ENCODE measurements around the gene DOCK6. TPM values are rescaled to one million over a fixed set of nuclear protein-coding genes. Genes with fewer than 3 reads are reported as not detected.
"Not testable (repeated sequence)": the region's sequence is repeated elsewhere in the genome, so short reads cannot be mapped to it uniquely, and the experiment has no call there.

The DOCK6 gene
- total RNA-seq, 1 donor from 2014 or later, result 35.0 TPM

GRCh38 chr19:11171144-11171543 is 91.2 kb downstream of the DOCK6 start:
- DNase-seq, result no peak

GRCh38 chr19:11169896-11170678 is 92.2 kb downstream of the DOCK6 start:
- DNase-seq, result no peak

- DNase-seq, result no peak
Observed at GRCh38 chr19:11168568-11168967, 93.8 kb downstream of the DOCK6 start.

- no peak for DNase-seq
Observed at GRCh38 chr19:11166281-11167142, 95.8 kb downstream of the DOCK6 start.

- DNase-seq, result no peak
Observed at GRCh38 chr19:11165486-11166030, 96.8 kb downstream of the DOCK6 start.

GRCh38 chr19:11164879-11165406 is 97.4 kb downstream of the DOCK6 start:
- DNase-seq, result peak; percentile 91

GRCh38 chr19:11164296-11164695 is 98.0 kb downstream of the DOCK6 start:
- no peak for DNase-seq

GRCh38 chr19:11160440-11160768 is 101.9 kb downstream of the DOCK6 start:
- DNase-seq, result not testable (repeated sequence)

- DNase-seq, result peak; percentile 21
Observed at GRCh38 chr19:11159598-11160439, 102.5 kb downstream of the DOCK6 start.

- DNase-seq, result peak; percentile 99
Observed at GRCh38 chr19:11155373-11156120, 106.8 kb downstream of the DOCK6 start, which contains the start of gene SPC24. TSS of gene SPC24 (minus strand) at chr19:11155782. CDS start at chr19:11155776, 6 bp downstream.

- no peak for DNase-seq
Observed at GRCh38 chr19:11154683-11155047, 107.7 kb downstream of the DOCK6 start.

- no peak for DNase-seq
Observed at GRCh38 chr19:11152318-11153062, 109.8 kb downstream of the DOCK6 start.

- DNase-seq, result peak; percentile 26
Observed at GRCh38 chr19:11151181-11151580, 111.1 kb downstream of the DOCK6 start.

Other genes starting within 250 kb of the DOCK6 start
- gene LDLR, start 173.1 kb downstream of the DOCK6 start, total RNA-seq, result 124 TPM
- gene SPC24, start 106.7 kb downstream of the DOCK6 start, total RNA-seq, result 11.5 TPM
- gene KANK2, start 65.0 kb downstream of the DOCK6 start, total RNA-seq, result 62.5 TPM
- gene ANGPTL8, start 22.9 kb downstream of the DOCK6 start, total RNA-seq, result 55.3 TPM
- not detected for gene TSPAN16, start 33.6 kb upstream of the DOCK6 start, total RNA-seq
- gene RAB3D, start 77.1 kb upstream of the DOCK6 start, total RNA-seq, result 29.7 TPM
- 35.3 TPM for gene TMEM205, start 83.7 kb upstream of the DOCK6 start, total RNA-seq
- 12.4 TPM for gene CCDC159, start 84.0 kb upstream of the DOCK6 start, total RNA-seq
- gene PLPPR2, start 92.9 kb upstream of the DOCK6 start, total RNA-seq, result 5.7 TPM
- 0.30 TPM for gene SWSAP1, start 112.1 kb upstream of the DOCK6 start, total RNA-seq
- gene EPOR, start 121.8 kb upstream of the DOCK6 start, total RNA-seq, result 3.6 TPM
- 1.8 TPM for gene RGL3, start 156.8 kb upstream of the DOCK6 start, total RNA-seq
- gene ODAD3, start 172.6 kb upstream of the DOCK6 start, total RNA-seq, result 0.20 TPM
- gene PRKCSH, start 173.1 kb upstream of the DOCK6 start, total RNA-seq, result 62.4 TPM
- 0.20 TPM for gene ELAVL3, start 218.5 kb upstream of the DOCK6 start, total RNA-seq
- 3.5 TPM for gene ZNF653, start 243.3 kb upstream of the DOCK6 start, total RNA-seq